Measurements from ENCODE around the gene SLC8A1.

SLC8A1 gene

GRCh38 chr2:40317046-40317445 lies 134.8 kb downstream of the SLC8A1 start:
- DNase-seq (ENCODE audit: low read depth in 2 of 3, low spot score in 1 of 3) = no peak

DNA sequence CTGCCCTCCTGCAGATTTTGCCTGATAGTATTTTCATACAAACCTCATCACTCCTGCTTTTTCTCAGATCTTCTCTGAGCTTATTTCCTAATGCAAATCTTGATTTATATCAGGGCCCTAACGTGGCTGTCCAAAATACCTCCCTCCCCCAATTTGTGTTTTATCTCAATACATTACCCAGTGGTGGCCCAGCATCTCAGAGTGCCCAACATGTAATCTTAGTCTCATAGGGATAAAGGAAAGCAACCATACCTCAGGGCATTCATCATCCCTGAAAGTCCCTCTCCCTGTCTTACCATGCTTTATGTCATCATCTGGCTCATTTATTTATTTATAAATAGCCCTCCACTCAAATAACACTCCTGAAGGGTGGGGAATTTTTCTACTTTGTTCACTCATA lies 135.3 kb downstream of the SLC8A1 start:
- no peak for DNase-seq (ENCODE audit: low read depth in 2 of 3, low spot score in 1 of 3)

GRCh38 chr2:40315683-40316082 lies 136.2 kb downstream of the SLC8A1 start:
- DNase-seq (ENCODE audit: low read depth in 2 of 3, low spot score in 1 of 3) = no peak

- DNase-seq (ENCODE audit: low read depth in 2 of 3, low spot score in 1 of 3) = no peak
These were observed 140.9 kb downstream of the SLC8A1 start for GRCh38 chr2:40311026-40311425.

DNA sequence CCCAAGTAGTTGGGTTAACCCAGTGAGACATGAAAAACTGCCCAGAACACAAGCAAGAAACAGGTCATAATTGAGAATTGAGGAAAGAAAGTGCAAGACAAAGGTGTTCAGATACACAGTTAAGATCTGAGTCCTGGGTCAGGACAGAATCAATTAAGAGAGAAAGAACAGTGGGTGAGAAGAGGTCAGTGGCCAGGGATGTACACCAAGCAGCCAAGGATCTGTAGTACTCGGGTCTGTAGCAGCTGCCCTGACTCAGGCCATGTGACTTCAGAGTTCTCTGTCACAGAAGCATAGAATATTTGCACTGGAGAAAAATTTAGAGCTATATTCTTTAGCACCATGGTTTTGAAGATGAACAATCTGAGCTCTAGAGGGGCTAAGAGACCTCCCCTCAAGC lies 141.6 kb downstream of the SLC8A1 start:
- no peak for DNase-seq (ENCODE audit: low read depth in 2 of 3, low spot score in 1 of 3)

DNA sequence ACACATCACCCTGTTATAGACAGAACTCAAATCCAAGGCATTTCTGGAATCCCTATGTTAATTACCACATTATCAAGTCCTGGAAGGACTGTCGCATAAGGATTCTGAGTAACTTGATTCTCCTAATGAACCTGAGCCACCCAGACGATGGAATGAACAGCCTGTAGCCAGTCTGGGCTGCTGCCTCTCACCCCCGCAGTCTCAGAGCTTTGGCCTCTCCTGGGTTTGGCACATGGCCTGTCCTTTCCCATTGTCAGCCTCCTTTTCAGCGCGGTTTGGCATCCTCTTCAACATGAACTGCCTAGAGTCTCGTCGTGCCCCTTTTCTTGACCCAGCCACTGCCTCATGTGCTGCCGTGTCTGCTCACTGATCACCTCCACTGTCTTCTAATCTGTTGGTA lies 147.6 kb downstream of the SLC8A1 start:
- DNase-seq (ENCODE audit: low read depth in 2 of 3, low spot score in 1 of 3) = no peak

DNA sequence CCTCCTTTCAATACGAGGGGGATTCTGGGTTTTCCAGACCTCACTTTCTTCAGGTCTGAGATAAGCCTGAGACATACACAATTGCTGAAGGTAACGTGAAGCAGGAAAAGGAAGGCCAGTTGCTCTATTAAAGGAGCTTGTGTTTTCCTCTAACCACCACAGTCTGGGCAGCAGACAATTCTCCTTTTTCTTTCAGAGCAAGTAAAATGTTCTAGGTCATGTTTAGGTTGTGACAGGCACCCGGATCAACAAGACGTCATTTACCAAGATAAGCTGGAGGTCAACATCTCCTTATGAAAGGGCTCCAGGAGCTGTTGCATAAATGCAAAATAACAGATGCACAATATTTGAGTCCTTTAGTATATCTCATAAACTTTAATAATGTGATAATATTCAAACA lies 148.1 kb downstream of the SLC8A1 start:
- DNase-seq (ENCODE audit: low read depth in 2 of 3, low spot score in 1 of 3) = no peak

GRCh38 chr2:40302751-40303325 lies 149.1 kb downstream of the SLC8A1 start:
- DNase-seq (ENCODE audit: low read depth in 2 of 3, low spot score in 1 of 3) = no peak

DNA sequence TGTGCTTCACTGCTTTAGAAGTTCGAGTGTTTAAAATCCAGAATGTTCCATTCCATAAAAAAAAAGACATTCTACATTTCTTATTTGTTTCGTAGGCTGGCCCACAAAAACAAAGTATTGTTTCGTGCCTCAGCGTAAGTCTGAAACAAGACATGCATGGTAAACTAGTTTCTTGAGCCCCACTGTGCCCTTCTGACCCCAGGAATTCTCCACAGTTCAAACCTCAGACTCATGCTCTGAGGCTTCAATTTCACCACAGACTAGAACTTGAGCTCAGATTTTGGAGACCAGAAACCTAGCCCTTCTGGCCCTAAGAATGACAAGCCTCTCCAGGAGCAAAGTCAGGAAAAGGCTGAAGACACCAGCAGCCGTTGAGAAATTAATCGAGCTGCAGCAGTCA lies 151.5 kb downstream of the SLC8A1 start:
- DNase-seq (ENCODE audit: low read depth in 2 of 3, low spot score in 1 of 3) = no peak

GRCh38 chr2:40299781-40300180 lies 152.1 kb downstream of the SLC8A1 start:
- DNase-seq (ENCODE audit: low read depth in 2 of 3, low spot score in 1 of 3) = no peak

- DNase-seq (ENCODE audit: low read depth in 2 of 3, low spot score in 1 of 3) = no peak
These were observed 152.7 kb downstream of the SLC8A1 start for GRCh38 chr2:40299173-40299572.

GRCh38 chr2:40298026-40298425 lies 153.9 kb downstream of the SLC8A1 start:
- DNase-seq (ENCODE audit: low read depth in 2 of 3, low spot score in 1 of 3) = no peak

GRCh38 chr2:40292291-40292690 lies 159.6 kb downstream of the SLC8A1 start:
- no peak for DNase-seq (ENCODE audit: low read depth in 2 of 3, low spot score in 1 of 3)

GRCh38 chr2:40289771-40290404 lies 162.0 kb downstream of the SLC8A1 start:
- DNase-seq (ENCODE audit: low read depth in 2 of 3, low spot score in 1 of 3) = no peak

- DNase-seq (ENCODE audit: low read depth in 2 of 3, low spot score in 1 of 3) = no peak
These were observed 164.1 kb downstream of the SLC8A1 start for GRCh38 chr2:40287773-40288172.

GRCh38 chr2:40287195-40287594 lies 164.7 kb downstream of the SLC8A1 start:
- DNase-seq (ENCODE audit: low read depth in 2 of 3, low spot score in 1 of 3) = no peak

- no peak for DNase-seq (ENCODE audit: low read depth in 2 of 3, low spot score in 1 of 3)
These were observed 165.2 kb downstream of the SLC8A1 start for GRCh38 chr2:40286721-40287120.

- DNase-seq (ENCODE audit: low read depth in 2 of 3, low spot score in 1 of 3) = no peak
These were observed 166.5 kb downstream of the SLC8A1 start for GRCh38 chr2:40285391-40285790.

GRCh38 chr2:40284797-40285196 lies 167.1 kb downstream of the SLC8A1 start:
- no peak for DNase-seq (ENCODE audit: low read depth in 2 of 3, low spot score in 1 of 3)

- no peak for DNase-seq (ENCODE audit: low read depth in 2 of 3, low spot score in 1 of 3)
These were observed 168.6 kb downstream of the SLC8A1 start for GRCh38 chr2:40283111-40283909.

- DNase-seq (ENCODE audit: low read depth in 2 of 3, low spot score in 1 of 3) = no peak
These were observed 169.5 kb downstream of the SLC8A1 start for GRCh38 chr2:40282428-40282827.

All from stimulated activated CD4-positive, alpha-beta T cell treated with anti-CD3 and anti-CD28 coated beads, Interleukin-12 subunit alpha, Interleukin-12 subunit beta, amount 100 ng/mL, for 48 hours (primary cell).